OCI-LY1 (cell line): ENCODE data around the gene CRYBG1.

Experiments
- H2AFZ ChIP-seq: fragments of 200-600 bp; sonication (generic), shearing (Covaris generic); 2 replicates; pipeline ENCODE4 v1.6.0; 2014; ENCODE audit warnings: antibody characterized with exemption, mild to moderate bottlenecking, low read length
- H3F3A ChIP-seq: fragments of 200-600 bp; sonication (generic), shearing (Covaris generic); 2 replicates; pipeline ENCODE4 v1.6.0; 2014; ENCODE audit warnings: mild to moderate bottlenecking, antibody characterized with exemption, low read length, moderate library complexity; ENCODE audit not compliant: insufficient read depth
- H3K27ac ChIP-seq: fragments of 200-600 bp; sonication (generic); 2 replicates; pipeline ENCODE4 v1.5.1; 2014; ENCODE audit warnings: low read length, mixed run types, mild to moderate bottlenecking, low read depth; ENCODE audit not compliant: poor library complexity, severe bottlenecking
- H3K27me3 ChIP-seq: fragments of 200-600 bp; sonication (generic); 2 replicates; pipeline ENCODE4 v1.6.0; 2014; ENCODE audit warnings: antibody characterized with exemption, mild to moderate bottlenecking, low read length, moderate library complexity; ENCODE audit not compliant: insufficient read depth
- H3K36me3 ChIP-seq: fragments of 200-600 bp; sonication (generic); 2 replicates; pipeline ENCODE4 v1.6.1; 2014; ENCODE audit warnings: mild to moderate bottlenecking, antibody characterized with exemption, low read length, moderate library complexity, mixed read lengths; ENCODE audit not compliant: insufficient read depth
- H3K4me1 ChIP-seq: fragments of 200-600 bp; sonication (generic); 2 replicates; pipeline ENCODE4 v1.5.1; 2014; ENCODE audit warnings: mild to moderate bottlenecking, low read length, moderate library complexity; ENCODE audit not compliant: insufficient read depth, severe bottlenecking
- H3K4me2 ChIP-seq: fragments of 200-600 bp; sonication (generic), shearing (Covaris generic); 2 replicates; pipeline ENCODE4 v1.6.1; 2014; ENCODE audit warnings: low read length
- H3K4me3 ChIP-seq: fragments of 200-600 bp; sonication (generic); 2 replicates; pipeline ENCODE4 v1.5.1; 2014; ENCODE audit warnings: low read length, low read depth, mild to moderate bottlenecking, mixed read lengths; ENCODE audit not compliant: poor library complexity, severe bottlenecking
- H3K79me2 ChIP-seq: fragments of 200-600 bp; shearing (Covaris generic); 2 replicates; pipeline ENCODE4 v1.6.1; 2016; ENCODE audit warnings: mixed run types, low read length, mixed read lengths; ENCODE audit not compliant: insufficient read depth
- H3K9ac ChIP-seq: fragments of 200-600 bp; sonication (generic), shearing (Covaris generic); 2 replicates; pipeline ENCODE4 v1.6.1; 2014; ENCODE audit warnings: mild to moderate bottlenecking, low read length, mixed read lengths
- H3K9me2 ChIP-seq: fragments of 200-600 bp; sonication (generic), shearing (Covaris generic); 2 replicates; pipeline ENCODE4 v1.6.1; 2014; ENCODE audit warnings: low read depth, mild to moderate bottlenecking, low read length, mixed read lengths
- H3K9me3 ChIP-seq: fragments of 200-600 bp; shearing (Covaris generic); 2 replicates; pipeline ENCODE4 v1.6.1; 2014; ENCODE audit warnings: low read length, mixed read lengths
- H4K20me1 ChIP-seq: fragments of 200-600 bp; sonication (generic), shearing (Covaris generic); 2 replicates; pipeline ENCODE4 v1.6.0; 2016; ENCODE audit warnings: mild to moderate bottlenecking, low read length; ENCODE audit not compliant: insufficient read depth
- EZH2 ChIP-seq: fragments of 200-600 bp; sonication (generic), shearing (Covaris generic); IDR thresholded peaks from 2 replicates; pipeline ENCODE4 v1.8.0; 2017; ENCODE audit warnings: borderline replicate concordance, mixed run types, mild to moderate bottlenecking, antibody characterized with exemption, low read length, moderate library complexity, mixed read lengths
- TF ChIP-seq, protein P1 (sequence below): fragments of 200-600 bp; sonication (generic), shearing (Covaris generic); IDR thresholded peaks from 2 replicates; pipeline ENCODE4 v1.5.1; 2017; ENCODE audit warnings: mild to moderate bottlenecking, antibody characterized with exemption, low read length, moderate library complexity, mixed read lengths

CRYBG1 gene

GRCh38 chr6:106411056-106411455, 50.5 kb downstream of the CRYBG1 start:
- H3K79me2 ChIP-seq, result no peaks in the 10 kb centered on the region
- TF ChIP-seq, protein P1, sequence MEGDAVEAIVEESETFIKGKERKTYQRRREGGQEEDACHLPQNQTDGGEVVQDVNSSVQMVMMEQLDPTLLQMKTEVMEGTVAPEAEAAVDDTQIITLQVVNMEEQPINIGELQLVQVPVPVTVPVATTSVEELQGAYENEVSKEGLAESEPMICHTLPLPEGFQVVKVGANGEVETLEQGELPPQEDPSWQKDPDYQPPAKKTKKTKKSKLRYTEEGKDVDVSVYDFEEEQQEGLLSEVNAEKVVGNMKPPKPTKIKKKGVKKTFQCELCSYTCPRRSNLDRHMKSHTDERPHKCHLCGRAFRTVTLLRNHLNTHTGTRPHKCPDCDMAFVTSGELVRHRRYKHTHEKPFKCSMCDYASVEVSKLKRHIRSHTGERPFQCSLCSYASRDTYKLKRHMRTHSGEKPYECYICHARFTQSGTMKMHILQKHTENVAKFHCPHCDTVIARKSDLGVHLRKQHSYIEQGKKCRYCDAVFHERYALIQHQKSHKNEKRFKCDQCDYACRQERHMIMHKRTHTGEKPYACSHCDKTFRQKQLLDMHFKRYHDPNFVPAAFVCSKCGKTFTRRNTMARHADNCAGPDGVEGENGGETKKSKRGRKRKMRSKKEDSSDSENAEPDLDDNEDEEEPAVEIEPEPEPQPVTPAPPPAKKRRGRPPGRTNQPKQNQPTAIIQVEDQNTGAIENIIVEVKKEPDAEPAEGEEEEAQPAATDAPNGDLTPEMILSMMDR, result no peak
- TF ChIP-seq EZH2, result no peak
- no peaks in the 10 kb centered on the region for H3K9me3 ChIP-seq
- no peak overlapping the region for H3K9ac ChIP-seq
- H3K9me2 ChIP-seq, result no peaks in the 10 kb centered on the region
- H2AFZ ChIP-seq, result no peak overlapping the region
- no peak overlapping the region for H3K4me2 ChIP-seq
- H4K20me1 ChIP-seq, result no peaks in the 10 kb centered on the region
- H3K27ac ChIP-seq, result no peak overlapping the region
- no peaks in the 10 kb centered on the region for H3F3A ChIP-seq
- no peaks in the 10 kb centered on the region for H3K4me1 ChIP-seq
- H3K27me3 ChIP-seq, result no peaks in the 10 kb centered on the region
- no peaks in the 10 kb centered on the region for H3K36me3 ChIP-seq
- no peak overlapping the region for H3K4me3 ChIP-seq

GRCh38 chr6:106411643-106412200, 51.2 kb downstream of the CRYBG1 start:
- Histone ChIP-seq H4K20me1 (no peaks in the 10 kb centered on the region), H3K79me2 (no peaks in the 10 kb centered on the region), H3K9me3 (no peaks in the 10 kb centered on the region), H3K27ac (no peak overlapping the region), H3K36me3 (no peaks in the 10 kb centered on the region), H3K9me2 (no peaks in the 10 kb centered on the region), H3K4me1 (no peaks in the 10 kb centered on the region), H2AFZ (no peak overlapping the region), H3K9ac (no peak overlapping the region), H3F3A (no peaks in the 10 kb centered on the region), H3K4me3 (no peak overlapping the region), H3K27me3 (no peaks in the 10 kb centered on the region), H3K4me2 (no peak overlapping the region)
- TF ChIP-seq, protein P1, result no peak
- no peak for TF ChIP-seq EZH2

DNA sequence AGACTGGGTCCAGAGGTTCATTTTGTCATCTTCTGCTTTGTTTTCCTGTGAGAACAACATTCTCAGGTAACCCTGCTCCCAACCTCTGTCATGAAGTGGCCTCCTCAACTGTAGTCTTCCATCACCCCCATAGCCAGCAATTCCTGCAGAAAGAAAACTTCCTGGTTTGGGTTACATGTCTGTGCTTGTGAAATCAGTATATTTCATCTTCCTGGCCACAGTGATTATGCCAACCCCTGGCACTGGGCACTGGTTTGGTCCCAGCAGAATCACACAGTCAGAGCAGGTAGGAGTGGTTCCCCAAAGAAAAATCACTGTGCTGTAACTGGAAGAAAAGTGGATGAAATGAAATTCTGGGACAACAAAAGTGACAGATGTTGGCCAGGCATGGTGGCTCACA, 52.5 kb downstream of the CRYBG1 start:
- Histone ChIP-seq H3K4me2 (no peak overlapping the region), H2AFZ (no peak overlapping the region), H3K9me3 (no peaks in the 10 kb centered on the region), H3K79me2 (no peaks in the 10 kb centered on the region), H3K27ac (no peak overlapping the region), H3K4me1 (no peaks in the 10 kb centered on the region), H3K9me2 (no peaks in the 10 kb centered on the region), H3K4me3 (no peak overlapping the region), H3F3A (no peaks in the 10 kb centered on the region), H3K27me3 (peaks cover 6% of the 10 kb centered on the region; the same call in 1 of the 2 replicates), H4K20me1 (no peaks in the 10 kb centered on the region), H3K36me3 (no peaks in the 10 kb centered on the region), H3K9ac (no peak overlapping the region)
- TF ChIP-seq EZH2, result no peak
- TF ChIP-seq, protein P1, result no peak
